HG03175 (cell line): ENCODE data around the gene PGF.

ENCODE experiments used
- ATAC-seq: cut with Tn5 transposase; IDR thresholded peaks from one replicate; pipeline ENCODE4 v1.9.1; 2021; ENCODE audit warnings: mild to moderate bottlenecking, moderate library complexity; ENCODE audit not compliant: unreplicated experiment

PGF gene

GRCh38 chr14:74921987-74922751 is 33.2 kb downstream of the PGF start:
- ATAC-seq: no peak

DNA sequence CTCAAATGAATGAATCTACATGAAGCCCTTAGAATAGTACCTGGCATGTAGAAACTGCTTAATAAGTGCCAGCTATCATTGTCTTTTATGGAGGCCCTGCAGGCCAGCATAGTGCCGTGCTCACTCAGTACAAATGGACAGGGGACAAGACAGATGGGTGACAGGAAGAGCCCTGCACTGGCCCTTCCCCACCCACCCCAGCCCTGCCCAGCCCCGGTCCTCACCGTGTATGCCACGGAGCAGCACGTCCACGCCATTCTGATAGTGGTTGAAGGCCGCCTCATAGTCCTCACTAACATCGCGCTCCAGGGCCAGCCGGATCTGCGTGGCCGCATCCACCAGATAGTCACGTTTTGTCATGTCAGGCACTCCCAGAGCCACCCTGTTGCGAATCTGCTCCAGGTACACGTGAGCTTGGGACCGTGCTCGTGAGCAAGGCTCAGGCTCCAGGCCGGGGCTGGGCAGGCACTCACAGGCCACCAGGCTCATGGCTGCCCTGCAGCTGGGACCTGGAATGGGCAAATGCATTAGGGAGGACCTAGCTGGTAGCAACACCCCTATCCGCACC is 34.3 kb downstream of the PGF start:
- ATAC-seq: no peak

DNA sequence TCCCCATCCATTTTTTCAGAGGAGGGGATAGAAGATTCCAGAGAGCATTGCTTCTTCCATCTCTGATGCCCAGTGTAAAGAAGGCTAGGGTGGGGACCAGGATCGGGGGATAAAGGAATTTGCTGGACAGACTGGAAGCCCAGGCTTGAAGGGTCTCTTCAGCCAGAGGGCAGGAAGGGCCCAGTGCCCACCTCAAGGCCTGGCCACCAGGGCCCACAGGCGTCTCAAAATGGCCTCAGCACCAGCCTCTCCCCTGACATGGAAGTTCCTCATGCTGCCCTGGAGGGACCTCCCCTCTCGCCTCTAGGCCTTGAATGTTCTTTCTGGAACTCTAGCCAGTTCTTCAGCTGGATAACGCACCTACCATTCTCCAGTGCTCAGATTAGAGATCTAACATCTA is 35.1 kb downstream of the PGF start:
- ATAC-seq: no peak

DNA sequence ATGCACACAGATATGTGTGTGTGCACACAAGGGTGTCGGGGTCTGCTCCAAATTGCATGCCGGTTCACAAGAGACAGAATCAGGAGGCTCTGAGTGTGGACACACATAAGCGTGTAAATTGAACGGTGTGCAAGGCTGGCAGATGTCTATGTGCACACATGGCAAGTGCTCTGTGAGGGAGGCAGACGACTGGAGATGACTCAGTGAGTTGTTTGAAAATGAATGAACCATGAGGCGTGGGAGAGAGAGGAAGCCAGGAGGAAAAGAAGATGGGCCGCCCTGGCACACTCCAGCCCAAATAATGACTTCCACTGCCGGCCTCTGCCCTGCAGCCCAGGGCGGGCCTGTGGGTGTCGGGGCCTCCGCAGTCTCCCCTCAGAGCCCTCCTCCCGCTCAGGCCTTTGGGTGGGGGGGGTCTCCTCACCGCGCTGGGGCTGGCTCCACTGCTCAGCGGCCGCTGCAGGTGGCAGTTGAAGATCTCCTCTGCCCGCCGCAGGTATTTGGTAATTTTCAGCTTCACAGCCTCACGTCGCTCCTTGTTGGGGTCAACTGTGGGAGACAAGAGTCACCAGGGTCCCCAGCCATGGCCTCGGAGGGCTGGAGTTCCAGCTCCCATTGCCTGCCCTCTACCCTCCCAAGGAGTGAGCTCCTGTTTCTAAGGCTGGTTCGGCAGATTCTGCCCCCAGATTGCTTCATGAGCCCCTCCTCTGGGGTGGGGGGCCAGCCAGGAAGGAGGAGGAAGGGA is 35.8 kb downstream of the PGF start:
- ATAC-seq: no peak

DNA sequence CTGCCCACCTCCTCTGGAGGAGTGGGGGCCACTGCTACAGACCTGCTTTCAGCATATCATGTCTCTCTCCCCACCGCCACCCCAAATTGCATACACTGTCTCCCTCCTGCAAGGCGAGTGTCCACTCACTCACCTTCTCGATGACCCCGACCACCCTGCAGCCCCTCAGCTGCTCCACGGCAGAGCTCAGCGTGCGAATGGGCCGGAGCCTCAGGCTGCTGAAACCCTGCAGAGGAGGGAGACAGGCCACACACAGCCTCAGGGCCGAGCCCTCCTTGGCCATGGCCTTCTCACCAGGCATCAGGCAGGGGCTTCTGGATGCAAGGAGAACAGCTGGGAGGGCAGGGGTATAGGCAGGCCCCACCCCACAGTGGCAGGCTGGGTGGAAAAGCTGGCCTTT is 37.0 kb downstream of the PGF start:
- no peak for ATAC-seq

DNA sequence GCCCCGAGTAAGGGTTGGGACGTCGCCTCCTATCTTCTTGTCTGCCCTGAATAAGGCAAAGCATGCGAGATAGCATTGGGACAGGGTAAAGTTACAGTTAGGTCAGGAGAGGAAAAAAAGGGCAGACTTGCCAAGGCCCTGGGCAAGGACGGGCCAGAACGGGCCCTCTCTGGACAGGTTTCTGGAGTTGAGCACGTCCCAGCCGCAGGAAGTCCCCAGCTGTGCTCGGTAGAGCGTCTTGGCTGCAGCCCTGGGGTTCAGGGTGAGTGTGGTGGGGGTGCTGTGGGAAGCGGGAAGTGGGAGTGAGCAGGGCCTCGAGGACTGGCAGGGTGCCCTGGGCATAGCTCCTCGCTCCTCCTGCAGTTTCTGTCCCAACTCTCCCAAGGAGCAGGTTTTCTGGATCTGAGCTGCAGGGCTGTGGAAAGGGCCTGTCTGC is 37.7 kb downstream of the PGF start:
- no peak for ATAC-seq

- ATAC-seq: no peak
Measured at GRCh38 chr14:74917178-74917543, 38.2 kb downstream of the PGF start.

GRCh38 chr14:74915826-74916225 is 39.6 kb downstream of the PGF start:
- ATAC-seq: no peak

DNA sequence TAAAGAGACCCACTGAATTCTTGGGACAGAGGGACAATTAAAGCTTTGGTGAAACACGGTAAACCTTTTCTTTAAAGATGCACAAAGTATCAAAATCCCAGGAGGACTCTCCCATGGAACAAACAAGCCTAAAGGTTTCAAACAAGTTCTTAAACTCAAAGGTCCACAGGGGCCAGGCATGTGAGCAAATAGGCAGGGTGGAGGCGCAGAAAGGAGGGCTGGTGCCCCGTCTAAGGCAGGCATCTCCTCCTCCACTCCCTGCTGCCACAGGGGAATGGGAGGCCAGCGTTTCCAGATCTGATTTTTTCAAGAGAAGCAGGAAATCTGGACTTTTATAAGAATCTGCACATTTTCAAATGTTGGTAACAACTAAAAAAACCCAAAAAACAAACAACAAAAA is 40.0 kb downstream of the PGF start:
- no peak for ATAC-seq

DNA sequence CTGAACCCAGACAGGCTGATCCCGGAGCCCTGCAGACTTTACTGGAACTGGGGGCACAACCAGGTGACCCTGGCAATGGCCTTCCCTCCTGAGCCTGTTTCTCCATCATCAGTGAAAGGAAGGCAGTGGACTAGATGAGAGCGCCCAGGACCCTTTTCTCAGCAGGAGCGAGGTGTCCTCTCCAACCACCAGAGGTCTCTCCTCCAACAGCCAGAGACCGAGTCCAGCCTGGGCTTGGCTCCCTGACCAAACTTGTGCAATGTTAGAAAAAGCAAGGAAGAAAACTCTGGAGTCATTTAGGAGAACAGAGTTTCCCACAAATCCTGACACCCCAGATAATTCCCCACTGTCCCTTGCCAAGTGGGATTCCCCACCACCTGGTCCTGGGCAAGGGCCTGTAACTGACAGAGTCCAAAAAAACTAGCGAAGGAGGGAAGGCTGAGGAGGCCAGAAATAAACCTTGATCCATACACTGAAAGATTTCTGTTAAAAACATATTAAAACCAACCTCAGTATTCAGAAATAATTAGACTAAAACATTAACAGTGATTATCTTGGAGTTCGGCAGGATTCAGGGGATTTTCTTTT is 41.3 kb downstream of the PGF start:
- ATAC-seq: no peak

DNA sequence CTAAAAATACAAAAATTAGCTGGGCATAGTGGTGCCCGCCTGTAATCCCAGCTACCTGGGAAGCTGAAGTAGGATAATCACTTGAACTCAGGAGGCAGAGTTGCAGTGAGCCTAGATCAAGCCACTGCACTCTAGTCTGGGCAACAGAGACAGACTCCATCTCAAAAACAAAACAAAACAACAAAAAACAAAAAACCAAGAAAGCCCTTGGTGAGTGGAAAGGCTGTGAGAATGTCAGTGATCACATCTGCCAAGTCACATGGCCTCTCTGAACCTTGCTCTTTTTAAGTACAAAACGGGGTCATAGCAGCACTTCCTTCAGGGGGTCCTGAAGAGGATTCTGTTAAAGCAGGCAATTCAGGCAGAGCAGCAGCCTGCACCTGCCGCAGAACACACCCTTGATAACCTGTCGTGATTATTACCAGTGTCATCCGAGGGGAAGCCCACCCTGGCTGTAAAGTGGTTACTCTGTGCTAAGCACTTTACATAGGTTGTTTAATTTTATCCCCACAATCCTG is 41.9 kb downstream of the PGF start:
- no peak for ATAC-seq

- ATAC-seq: no peak
Measured at GRCh38 chr14:74912801-74913200, 42.6 kb downstream of the PGF start.

DNA sequence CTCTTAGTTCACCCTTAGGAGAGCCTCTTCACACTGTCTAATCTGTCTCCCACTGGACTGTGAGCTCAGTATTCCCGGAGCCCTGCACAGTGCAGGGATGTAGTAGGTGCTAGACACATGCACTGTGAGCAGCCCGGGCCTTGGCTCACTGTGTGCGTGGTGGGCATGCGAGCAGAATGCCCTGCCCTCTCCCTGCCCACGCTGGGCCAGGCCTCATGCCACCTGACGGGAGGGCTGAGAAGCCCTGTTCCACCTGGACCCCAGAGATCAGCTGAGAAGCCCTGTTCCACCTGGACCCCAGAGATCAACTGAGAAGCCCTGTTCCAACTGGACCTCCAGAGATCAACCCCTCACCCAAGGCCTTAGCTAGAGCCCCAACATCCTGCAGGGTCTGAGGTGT is 43.3 kb downstream of the PGF start:
- ATAC-seq: no peak

GRCh38 chr14:74911704-74912103 is 43.7 kb downstream of the PGF start:
- ATAC-seq: no peak

DNA sequence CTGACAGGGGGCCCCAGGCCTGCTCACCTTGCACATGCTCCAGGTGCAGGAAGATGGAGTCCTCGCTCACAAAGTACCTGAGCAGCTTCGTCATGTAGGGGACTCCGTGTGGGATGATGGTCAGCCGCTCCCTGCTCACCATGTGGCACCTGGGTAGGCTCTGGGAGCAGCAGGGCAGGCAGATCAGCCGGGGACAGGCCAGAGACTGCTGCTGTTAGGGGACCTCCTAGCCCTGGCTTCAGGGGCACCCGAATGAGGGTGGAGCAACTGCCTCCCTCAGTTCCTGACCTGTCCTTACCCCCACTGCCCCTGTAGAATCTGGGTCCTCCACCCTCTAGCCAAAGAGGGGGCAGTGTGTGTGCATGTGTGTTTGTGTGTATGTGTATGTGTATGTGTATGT is 44.2 kb downstream of the PGF start:
- ATAC-seq: no peak

GRCh38 chr14:74910556-74910955 is 44.8 kb downstream of the PGF start:
- ATAC-seq: no peak

- no peak for ATAC-seq
Measured at GRCh38 chr14:74909911-74910310, 45.5 kb downstream of the PGF start.

- ATAC-seq: no peak
Measured at GRCh38 chr14:74909501-74909900, 45.9 kb downstream of the PGF start.

GRCh38 chr14:74908861-74909341 is 46.5 kb downstream of the PGF start:
- no peak for ATAC-seq

GRCh38 chr14:74907744-74908143 is 47.7 kb downstream of the PGF start:
- ATAC-seq: no peak

DNA sequence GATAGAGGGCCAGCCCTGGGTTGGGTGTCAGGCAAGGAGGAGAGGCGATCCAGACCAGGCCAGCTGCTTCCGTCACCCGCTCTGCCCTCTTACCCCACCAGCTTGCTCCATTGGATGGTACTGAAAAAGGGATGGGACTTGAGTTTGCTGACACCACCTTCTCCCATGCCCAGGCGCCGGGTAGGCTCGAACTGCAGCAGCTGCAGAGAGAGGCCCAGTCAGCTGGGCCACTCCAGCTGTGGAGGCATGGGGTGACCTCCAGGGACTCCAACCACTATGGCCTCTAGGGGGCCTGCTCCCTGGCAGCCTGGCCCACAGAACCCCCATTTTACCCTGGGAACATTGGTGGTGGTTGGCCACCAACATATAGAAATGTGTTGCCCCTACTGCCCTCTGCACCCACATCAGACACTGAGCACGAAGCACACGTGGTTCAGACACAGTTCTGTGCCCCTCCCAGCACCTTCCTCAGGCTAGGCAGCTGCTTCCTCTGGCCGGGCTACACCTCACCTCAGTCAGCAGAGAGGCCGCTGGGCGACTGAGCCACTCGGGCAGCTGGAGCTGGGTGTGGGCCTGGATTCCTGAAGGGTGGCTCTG is 48.4 kb downstream of the PGF start:
- no peak for ATAC-seq
